Upper lobe of right lung (tissue), 1 donor: Measurements from ENCODE around the gene TEX38. TPM values are rescaled to one million over a fixed set of nuclear protein-coding genes. Genes with fewer than 3 reads are reported as not detected.

Experiments used
- total RNA-seq: library from RNA; stranded (reverse); fragmentation: NEBNext Ultra II Directional; extraction: Animal tissue kit (Norgen Biotek cat#: 25700); gene quantifications from one replicate; pipeline ENCODE4 v1.2.1, GENCODE V29; 2021
- donor health status: DM: no; HTN: yes; CAD: no; lungs with severe emphysema.

The TEX38 gene
- total RNA-seq, 1 donor from 2014 or later, result not detected

Other genes starting within 250 kb of the TEX38 start
- not detected for gene DMBX1, start 182.0 kb upstream of the TEX38 start, total RNA-seq
- gene KNCN, start 120.2 kb upstream of the TEX38 start, total RNA-seq, result not detected
- gene MKNK1, start 67.6 kb upstream of the TEX38 start, total RNA-seq, result 61.1 TPM
- 24.6 TPM for gene MOB3C, start 55.0 kb upstream of the TEX38 start, total RNA-seq
- gene ATPAF1, start 3.5 kb upstream of the TEX38 start, total RNA-seq, result 32.2 TPM
- gene EFCAB14, start 47.3 kb downstream of the TEX38 start, total RNA-seq, result 118 TPM
- 268 TPM for gene CYP4B1, start 127.2 kb downstream of the TEX38 start, total RNA-seq